ENCODE measurements around the gene LSP1.

GRCh38 chr11:1937616-1938342, 84.9 kb downstream of the LSP1 start:
- TF ChIP-seq MED13 (CRISPR knock-in tag; IDR thresholded peaks at IDR 0.05): no peak
- TF ChIP-seq, protein P1, sequence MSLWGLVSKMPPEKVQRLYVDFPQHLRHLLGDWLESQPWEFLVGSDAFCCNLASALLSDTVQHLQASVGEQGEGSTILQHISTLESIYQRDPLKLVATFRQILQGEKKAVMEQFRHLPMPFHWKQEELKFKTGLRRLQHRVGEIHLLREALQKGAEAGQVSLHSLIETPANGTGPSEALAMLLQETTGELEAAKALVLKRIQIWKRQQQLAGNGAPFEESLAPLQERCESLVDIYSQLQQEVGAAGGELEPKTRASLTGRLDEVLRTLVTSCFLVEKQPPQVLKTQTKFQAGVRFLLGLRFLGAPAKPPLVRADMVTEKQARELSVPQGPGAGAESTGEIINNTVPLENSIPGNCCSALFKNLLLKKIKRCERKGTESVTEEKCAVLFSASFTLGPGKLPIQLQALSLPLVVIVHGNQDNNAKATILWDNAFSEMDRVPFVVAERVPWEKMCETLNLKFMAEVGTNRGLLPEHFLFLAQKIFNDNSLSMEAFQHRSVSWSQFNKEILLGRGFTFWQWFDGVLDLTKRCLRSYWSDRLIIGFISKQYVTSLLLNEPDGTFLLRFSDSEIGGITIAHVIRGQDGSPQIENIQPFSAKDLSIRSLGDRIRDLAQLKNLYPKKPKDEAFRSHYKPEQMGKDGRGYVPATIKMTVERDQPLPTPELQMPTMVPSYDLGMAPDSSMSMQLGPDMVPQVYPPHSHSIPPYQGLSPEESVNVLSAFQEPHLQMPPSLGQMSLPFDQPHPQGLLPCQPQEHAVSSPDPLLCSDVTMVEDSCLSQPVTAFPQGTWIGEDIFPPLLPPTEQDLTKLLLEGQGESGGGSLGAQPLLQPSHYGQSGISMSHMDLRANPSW (CRISPR knock-in tag; IDR thresholded peaks at IDR 0.05; ENCODE audit: borderline replicate concordance): no peak
- no peak for TF ChIP-seq KLF9 (CRISPR knock-in tag; IDR thresholded peaks at IDR 0.05; ENCODE audit: low read depth)
- TF ChIP-seq TCF7 (IDR thresholded peaks at IDR 0.05; ENCODE audit: low read depth): no peak
- no peak for TF ChIP-seq CTCF (CRISPR knock-in tag; IDR thresholded peaks at IDR 0.05)

Data from HepG2 (cell line).